WTC11 (cell line): Measurements from ENCODE around the gene RAPGEF6. TPM values are rescaled to one million over a fixed set of nuclear protein-coding genes. Genes with fewer than 3 reads are reported as not detected.

ENCODE experiments used
- ATAC-seq: fragments of 200-7000 bp; cut with Tn5 transposase; 2 replicates; pipeline ENCODE4 v1.10.0; 2021; ENCODE audit warnings: mild to moderate bottlenecking, moderate library complexity
- CTCF ChIA-PET: fragments of 300-600 bp; sonication (Branson Sonifier 250); formaldehyde crosslinking; loops from one replicate; lab custom pipeline; 2021; ENCODE audit warnings: antibody characterized with exemption; lab: Charles Lee
- POLR2A ChIA-PET: fragments of 350-600 bp; sonication (Branson Sonifier 250); formaldehyde crosslinking; loops from one replicate; lab custom pipeline; 2021; ENCODE audit warnings: antibody characterized with exemption; lab: Charles Lee
- DNase-seq: peaks from one replicate; pipeline ENCODE4 v3.0.0; 2021; ENCODE audit warnings: low spot score
- H3K27ac Mint-ChIP-seq: 2 replicates; pipeline ENCODE4 v1.8.0; 2021; ENCODE audit warnings: mixed read lengths
- H3K27me3 Mint-ChIP-seq: 2 replicates; pipeline ENCODE4 v1.8.0; 2021; ENCODE audit warnings: low read depth, mild to moderate bottlenecking, moderate library complexity, mixed read lengths
- H3K36me3 Mint-ChIP-seq: 2 replicates; pipeline ENCODE4 v1.8.0; 2021; ENCODE audit warnings: mixed read lengths
- H3K4me1 Mint-ChIP-seq: 2 replicates; pipeline ENCODE4 v1.8.0; 2022; ENCODE audit warnings: mixed read lengths
- H3K4me3 Mint-ChIP-seq: 2 replicates; pipeline ENCODE4 v1.8.0; 2021; ENCODE audit warnings: mild to moderate bottlenecking, moderate library complexity, mixed read lengths
- H3K9me3 Mint-ChIP-seq: 2 replicates; pipeline ENCODE4 v1.8.0; 2021; ENCODE audit warnings: mixed read lengths
- ATF6 ChIP-seq: sonication (generic); formaldehyde crosslinking; IDR thresholded peaks from 2 replicates; pipeline ENCODE4 v1.8.1; 2023; ENCODE audit warnings: mild to moderate bottlenecking, missing genetic modification reagents
- CBFB ChIP-seq: sonication (generic); formaldehyde crosslinking; IDR thresholded peaks from 2 replicates; pipeline ENCODE4 v1.8.1; 2022; ENCODE audit warnings: mild to moderate bottlenecking, low read depth, missing genetic modification reagents
- CREM ChIP-seq: sonication (generic); formaldehyde crosslinking; IDR thresholded peaks from 2 replicates; pipeline ENCODE4 v1.8.1; 2022; ENCODE audit warnings: mild to moderate bottlenecking, missing genetic modification reagents, moderate library complexity
- E2F1 ChIP-seq: sonication (generic); formaldehyde crosslinking; IDR thresholded peaks from 2 replicates; pipeline ENCODE4 v1.8.0; 2022; ENCODE audit warnings: mild to moderate bottlenecking, missing genetic modification reagents
- ESRRA ChIP-seq: sonication (generic); formaldehyde crosslinking; IDR thresholded peaks from 2 replicates; pipeline ENCODE4 v1.8.1; 2022; ENCODE audit warnings: mild to moderate bottlenecking, missing genetic modification reagents, borderline replicate concordance
- FOXP4 ChIP-seq: sonication (generic); formaldehyde crosslinking; IDR thresholded peaks from 2 replicates; pipeline ENCODE4 v1.8.0; 2022; ENCODE audit warnings: mild to moderate bottlenecking, missing genetic modification reagents
- GABPB1 ChIP-seq: sonication (generic); formaldehyde crosslinking; IDR thresholded peaks from 2 replicates; pipeline ENCODE4 v1.8.1; 2023; ENCODE audit warnings: mild to moderate bottlenecking, missing genetic modification reagents
- JUN ChIP-seq: sonication (generic); formaldehyde crosslinking; IDR thresholded peaks from 2 replicates; pipeline ENCODE4 v1.8.0; 2023; ENCODE audit warnings: mild to moderate bottlenecking, missing genetic modification reagents
- NR2C2 ChIP-seq: sonication (generic); formaldehyde crosslinking; IDR thresholded peaks from 2 replicates; pipeline ENCODE4 v1.8.0; 2022; ENCODE audit warnings: mild to moderate bottlenecking, missing genetic modification reagents
- PRDM15 ChIP-seq: sonication (generic); formaldehyde crosslinking; IDR thresholded peaks from 2 replicates; pipeline ENCODE4 v1.8.0; 2022; ENCODE audit warnings: missing genetic modification reagents
- RORB ChIP-seq: fragments of 250-450 bp; sonication (Bioruptor Pico); IDR thresholded peaks from 2 replicates; pipeline ENCODE4 v1.9.0; 2021; ENCODE audit warnings: mild to moderate bottlenecking
- SMAD3 ChIP-seq: sonication (generic); formaldehyde crosslinking; IDR thresholded peaks from 2 replicates; pipeline ENCODE4 v1.8.0; 2022; ENCODE audit warnings: missing genetic modification reagents, mild to moderate bottlenecking, borderline replicate concordance
- SP1 ChIP-seq: sonication (generic); formaldehyde crosslinking; conservative IDR thresholded peaks from 2 replicates; pipeline ENCODE4 v1.8.1; 2022; ENCODE audit warnings: missing genetic modification reagents
- TCF7 ChIP-seq: sonication (generic); formaldehyde crosslinking; IDR thresholded peaks from 2 replicates; pipeline ENCODE4 v1.8.0; 2022; ENCODE audit warnings: mild to moderate bottlenecking, low read depth, missing genetic modification reagents, moderate library complexity
- TEAD1 ChIP-seq: sonication (generic); formaldehyde crosslinking; IDR thresholded peaks from 2 replicates; pipeline ENCODE4 v1.8.0; 2022; ENCODE audit warnings: mild to moderate bottlenecking, missing genetic modification reagents
- ZNF121 ChIP-seq: sonication (generic); formaldehyde crosslinking; IDR thresholded peaks from 2 replicates; pipeline ENCODE4 v1.8.0; 2023; ENCODE audit warnings: missing genetic modification reagents
- ZNF138 ChIP-seq: sonication (generic); formaldehyde crosslinking; conservative IDR thresholded peaks from 2 replicates; pipeline ENCODE4 v1.8.1; 2022; ENCODE audit warnings: mild to moderate bottlenecking, moderate library complexity, missing genetic modification reagents
- ZNF317 ChIP-seq: sonication (generic); formaldehyde crosslinking; IDR thresholded peaks from 2 replicates; pipeline ENCODE4 v1.8.1; 2023; ENCODE audit warnings: low read depth, mild to moderate bottlenecking, moderate library complexity, missing genetic modification reagents, borderline replicate concordance
- total RNA-seq: library from RNA; stranded (reverse); gene quantifications from 3 replicates; pipeline ENCODE4 v1.2.3, GENCODE V29; 2021

RAPGEF6 gene
- total RNA-seq, 1 experiment from 2014 or later, result 18.0 TPM

GRCh38 chr5:131386779-131387178 is 248.2 kb downstream of the RAPGEF6 start (continued):
- no peak for TF ChIP-seq FOXP4
- no peak for TF ChIP-seq E2F1 (CRISPR knock-in tag)
- no peak for TF ChIP-seq CBFB (CRISPR knock-in tag)
- no peak for TF ChIP-seq RORB (CRISPR knock-in tag)
- no peak for TF ChIP-seq SMAD3 (CRISPR knock-in tag)
- no peak for TF ChIP-seq ZNF138 (CRISPR knock-in tag)
- no peak for TF ChIP-seq PRDM15
- no peak for TF ChIP-seq TCF7
- no peak for TF ChIP-seq ZNF121

- POLR2A ChIA-PET, result no interaction called here
- ATAC-seq (no peak), DNase-seq (no peak)
- Mint-ChIP-seq H3K36me3 (peaks cover 7% of the 10 kb centered on the region; the same call in 1 of the 2 replicates), H3K4me3 (no peak overlapping the region), H3K27me3 (no peaks in the 10 kb centered on the region), H3K27ac (no peak overlapping the region), H3K4me1 (peaks cover 24% of the 10 kb centered on the region), H3K9me3 (no peaks in the 10 kb centered on the region)
- TF ChIP-seq E2F1 (CRISPR knock-in tag) (no peak), NR2C2 (CRISPR knock-in tag) (no peak), TEAD1 (CRISPR knock-in tag) (no peak), SP1 (CRISPR knock-in tag) (no peak)
- CTCF ChIA-PET, result no interaction called here
Observed at GRCh38 chr5:131386124-131386523, 248.9 kb downstream of the RAPGEF6 start.

- TF ChIP-seq TCF7 (no peak), ESRRA (no peak), CREM (no peak), JUN (no peak), ATF6 (CRISPR knock-in tag) (no peak), GABPB1 (no peak), ZNF317 (no peak)
- Mint-ChIP-seq H3K9me3 (no peaks in the 10 kb centered on the region), H3K27me3 (no peaks in the 10 kb centered on the region), H3K4me1 (peaks cover 24% of the 10 kb centered on the region), H3K27ac (no peak overlapping the region), H3K4me3 (no peak overlapping the region), H3K36me3 (peaks cover under 1% of the 10 kb centered on the region; the same call in 1 of the 2 replicates)
- CTCF ChIA-PET, result no interaction called here
- no peak for ATAC-seq
- DNase-seq, result no peak
- POLR2A ChIA-PET, result interaction anchor here (0.5 kb wide), 1 partner anchor 210 kb away, joined by 3 read pairs; no protein-coding TSS in a partner anchor
Observed at GRCh38 chr5:131384616-131385214, 250.3 kb downstream of the RAPGEF6 start.
